ENCODE measurements around the gene RYK. TPM values are rescaled to one million over a fixed set of nuclear protein-coding genes. Genes with fewer than 3 reads are reported as not detected.

Gene RYK
- total RNA-seq, 4 donors from 2014 or later: 20.2 to 91.1 (median 61.6) TPM

GRCh38 chr3:134253475-134254226 is 3.0 kb upstream of the RYK start:
- no peak for TF ChIP-seq CTCF (IDR thresholded peaks at IDR 0.05)
- TF ChIP-seq POLR2AphosphoS5 (IDR thresholded peaks at IDR 0.05): no peak
- no peak for TF ChIP-seq EP300 (IDR thresholded peaks at IDR 0.05; ENCODE audit: low read depth)
- TF ChIP-seq POLR2A (IDR thresholded peaks at IDR 0.05): no peak

GRCh38 chr3:134252766-134253165 is 2.1 kb upstream of the RYK start:
- Histone ChIP-seq H3K4me3 (no peak overlapping the region), H3K36me3 (no peaks in the 10 kb centered on the region), H3K27ac (peak overlapping the region in 2 of 4 donors; percentile 3 to 91), H3K4me1 (peaks cover 7 to 35% (median 18%) of the 10 kb centered on the region in 4 donors), H3K9me3 (no peaks in the 10 kb centered on the region), H3K27me3 (no peaks in the 10 kb centered on the region)
- intact Hi-C loops (cut with DNase I; ENCODE audit: low total_unique reads): no loop called here
- WGBS, 2 donors (ENCODE audit: low coverage in 1 of 2): 83% methylated on average over 7 of the region's 7 CpGs; no CpG with 5 or more reads in 1 of the 2 donors
- no peak for DNase-seq
- TF ChIP-seq POLR2AphosphoS5 (IDR thresholded peaks at IDR 0.05) (no peak), CTCF (IDR thresholded peaks at IDR 0.05) (no peak), EP300 (IDR thresholded peaks at IDR 0.05; ENCODE audit: low read depth) (no peak), POLR2A (IDR thresholded peaks at IDR 0.05) (no peak)
- in situ Hi-C loops (cut with MboI; ENCODE audit: low pct_ligation_motif_present in 1 of 4, low pct_unique_long_range_greater_than_20kb in 1 of 4, low sequenced_read_pairs in 3 of 4): no loop called here

More at GRCh38 chr3:134253475-134254226, 3.0 kb upstream of the RYK start:
- intact Hi-C loops (cut with DNase I; ENCODE audit: low total_unique reads) (no loop called here), in situ Hi-C loops (cut with MboI; ENCODE audit: low pct_ligation_motif_present in 1 of 4, low pct_unique_long_range_greater_than_20kb in 1 of 4, low sequenced_read_pairs in 3 of 4) (no loop called here)
- Histone ChIP-seq H3K4me1 (peaks cover 7 to 31% (median 17%) of the 10 kb centered on the region in 4 donors), H3K36me3 (no peaks in the 10 kb centered on the region), H3K27ac (no peak overlapping the region), H3K27me3 (no peaks in the 10 kb centered on the region), H3K4me3 (no peak overlapping the region), H3K9me3 (no peaks in the 10 kb centered on the region)
- WGBS, 2 donors (ENCODE audit: low coverage in 1 of 2): 88 to 100% methylated on average over 1 of the region's 1 CpG
- DNase-seq: no peak

- in situ Hi-C loops (cut with MboI; ENCODE audit: low pct_ligation_motif_present in 1 of 4, low pct_unique_long_range_greater_than_20kb in 1 of 4, low sequenced_read_pairs in 3 of 4): no loop called here
- Histone ChIP-seq H3K4me1 (peaks cover 7 to 40% (median 18%) of the 10 kb centered on the region in 4 donors), H3K27ac (peak overlapping the region; percentile 3 to 95 (median 92)), H3K9me3 (no peaks in the 10 kb centered on the region), H3K4me3 (no peak overlapping the region), H3K36me3 (no peaks in the 10 kb centered on the region), H3K27me3 (no peaks in the 10 kb centered on the region)
- TF ChIP-seq CTCF (IDR thresholded peaks at IDR 0.05): no peak
- TF ChIP-seq POLR2AphosphoS5 (IDR thresholded peaks at IDR 0.05): no peak
- TF ChIP-seq EP300 (IDR thresholded peaks at IDR 0.05; ENCODE audit: low read depth): no peak
- no peak for TF ChIP-seq POLR2A (IDR thresholded peaks at IDR 0.05)
- DNase-seq: no peak
- intact Hi-C loops (cut with DNase I; ENCODE audit: low total_unique reads): no loop called here
- 82 to 90% methylated on average over 7 to 22 of the region's 22 CpGs for WGBS, 2 donors (ENCODE audit: low coverage in 1 of 2)
Observed at GRCh38 chr3:134251731-134252391, 1.2 kb upstream of the RYK start.

GRCh38 chr3:134249935-134250716 is 533 bp downstream of the RYK start:
- WGBS, 2 donors (ENCODE audit: low coverage in 1 of 2): 1% methylated on average over 10 to 47 of the region's 85 CpGs

More at GRCh38 chr3:134249935-134250716, 533 bp downstream of the RYK start:
- Histone ChIP-seq H3K27ac (peak overlapping the region; percentile 90 to 95 (median 92)), H3K9me3 (no peaks in the 10 kb centered on the region), H3K36me3 (no peaks in the 10 kb centered on the region), H3K4me3 (peak overlapping the region; percentile 78 to 97 (median 86)), H3K27me3 (no peaks in the 10 kb centered on the region), H3K4me1 (peaks cover 7 to 52% (median 23%) of the 10 kb centered on the region in 4 donors)
- peak; percentile 76 for DNase-seq
- TF ChIP-seq POLR2AphosphoS5 (IDR thresholded peaks at IDR 0.05): no peak
- no peak for TF ChIP-seq POLR2A (IDR thresholded peaks at IDR 0.05)
- no peak for TF ChIP-seq CTCF (IDR thresholded peaks at IDR 0.05)
- TF ChIP-seq EP300 (IDR thresholded peaks at IDR 0.05; ENCODE audit: low read depth): no peak
- intact Hi-C loops (cut with DNase I; ENCODE audit: low total_unique reads): no loop called here
- in situ Hi-C loops (cut with MboI; ENCODE audit: low pct_ligation_motif_present in 1 of 4, low pct_unique_long_range_greater_than_20kb in 1 of 4, low sequenced_read_pairs in 3 of 4): no loop called here
